Rectal smooth muscle tissue (tissue), 1 donor: ENCODE measurements around the gene KLF16.

Experiments
- H3K27ac ChIP-seq: one replicate; pipeline ENCODE4 v1.7.0; 2013; ENCODE audit warnings: low read depth, low read length, inconsistent platforms
- H3K27me3 ChIP-seq: one replicate; pipeline ENCODE4 v1.7.0; 2013; ENCODE audit warnings: low read length; ENCODE audit not compliant: control insufficient read depth, insufficient read depth
- H3K36me3 ChIP-seq: one replicate; pipeline ENCODE4 v1.7.0; 2013; ENCODE audit warnings: low read length; ENCODE audit not compliant: control insufficient read depth, insufficient read depth
- H3K4me1 ChIP-seq: one replicate; pipeline ENCODE4 v1.7.0; 2013; ENCODE audit warnings: low read length; ENCODE audit not compliant: control insufficient read depth, insufficient read depth
- H3K4me3 ChIP-seq: one replicate; pipeline ENCODE4 v1.7.0; 2013; ENCODE audit warnings: low read length
- H3K9ac ChIP-seq: one replicate; pipeline ENCODE4 v1.7.0; 2013; ENCODE audit warnings: low read length

Gene KLF16

GRCh38 chr19:1806184-1807029 lies 57.0 kb downstream of the KLF16 start:
- Histone ChIP-seq H3K27me3 (no peaks in the 10 kb centered on the region), H3K9ac (no peak overlapping the region), H3K36me3 (no peaks in the 10 kb centered on the region), H3K4me1 (no peaks in the 10 kb centered on the region), H3K4me3 (no peak overlapping the region), H3K27ac (no peak overlapping the region)

- no peak overlapping the region for H3K9ac ChIP-seq
- H3K4me1 ChIP-seq, result no peaks in the 10 kb centered on the region
- no peak overlapping the region for H3K27ac ChIP-seq
Measured at GRCh38 chr19:1805401-1806183, 57.8 kb downstream of the KLF16 start.

GRCh38 chr19:1804858-1805257 lies 58.5 kb downstream of the KLF16 start:
- H3K4me1 ChIP-seq, result no peaks in the 10 kb centered on the region
- H3K27ac ChIP-seq, result no peak overlapping the region
- H3K36me3 ChIP-seq, result no peaks in the 10 kb centered on the region
- H3K9ac ChIP-seq, result no peak overlapping the region
- no peaks in the 10 kb centered on the region for H3K27me3 ChIP-seq
- H3K4me3 ChIP-seq, result no peak overlapping the region

More at GRCh38 chr19:1805401-1806183, 57.8 kb downstream of the KLF16 start:
- Histone ChIP-seq H3K27me3 (no peaks in the 10 kb centered on the region), H3K4me3 (no peak overlapping the region), H3K36me3 (no peaks in the 10 kb centered on the region)
